Suprapubic skin (tissue), 4 donors: Measurements from ENCODE around the gene PTMS. TPM values are rescaled to one million over a fixed set of nuclear protein-coding genes. Genes with fewer than 3 reads are reported as not detected.

Experiments
- DNase-seq, 2 donors: peaks; one replicate each; pipeline ENCODE4 v3.0.0-alpha.2; 2019; ENCODE audit warnings: low spot score in 2 of 2
- H3K27ac ChIP-seq: fragments of 200-600 bp; sonication (generic); one replicate; pipeline ENCODE4 v1.5.1; 2019
- H3K27me3 ChIP-seq: fragments of 200-600 bp; sonication (generic); one replicate; pipeline ENCODE4 v1.5.1; 2019
- H3K36me3 ChIP-seq: fragments of 200-600 bp; sonication (generic); one replicate; pipeline ENCODE4 v1.5.1; 2019
- H3K4me1 ChIP-seq: fragments of 200-600 bp; sonication (generic); one replicate; pipeline ENCODE4 v1.5.1; 2019
- H3K4me3 ChIP-seq: fragments of 200-600 bp; sonication (generic); one replicate; pipeline ENCODE4 v1.5.1; 2019; ENCODE audit warnings: mild to moderate bottlenecking
- H3K9me3 ChIP-seq: fragments of 200-600 bp; sonication (generic); one replicate; pipeline ENCODE4 v1.5.1; 2019
- CTCF ChIP-seq, 2 donors: fragments of 200-600 bp in 1 of 2; fragments of 450-650 bp in 1 of 2; sonication (generic) in 1 of 2; IDR thresholded peaks; one replicate each; pipeline ENCODE4 v1.5.1; 2016 to 2019; ENCODE audit warnings: antibody characterized with exemption in 2 of 2, mild to moderate bottlenecking in 1 of 2, moderate library complexity in 1 of 2
- EP300 ChIP-seq: sonication (generic); formaldehyde crosslinking; IDR thresholded peaks from one replicate; pipeline ENCODE4 v1.6.1; 2017; ENCODE audit warnings: antibody characterized with exemption
- POLR2A ChIP-seq, 2 donors: fragments of 450-650 bp; IDR thresholded peaks; one replicate each; pipeline ENCODE4 v1.6.1; 2017; ENCODE audit warnings: antibody characterized with exemption in 2 of 2, mild to moderate bottlenecking in 2 of 2, moderate library complexity in 2 of 2
- POLR2AphosphoS5 ChIP-seq, 3 donors: sonication (generic); formaldehyde crosslinking; IDR thresholded peaks; one replicate each; pipeline ENCODE4 v1.6.1; 2017; ENCODE audit warnings: antibody characterized with exemption in 3 of 3
- WGBS: methylation state at CpG from one replicate; pipeline ENCODE4 v1.1.5; 2018; 5-methylcytosine and 5-hydroxymethylcytosine counted together
- total RNA-seq, 4 donors: library from RNA; depleted of rRNA; stranded (reverse); fragments of >200 nt; gene quantifications; one replicate each; pipeline ENCODE4 v1.1.0, GENCODE V29; 2016

PTMS gene
- total RNA-seq, 4 donors from 2014 or later: 91.2 to 128 (median 99.8) TPM

GRCh38 chr12:6818645-6819044 is 52.5 kb downstream of the PTMS start:
- Histone ChIP-seq H3K4me3 (no peak overlapping the region), H3K9me3 (no peaks in the 10 kb centered on the region), H3K27ac (no peak overlapping the region), H3K4me1 (peaks cover 15% of the 10 kb centered on the region), H3K36me3 (no peaks in the 10 kb centered on the region), H3K27me3 (peaks cover 22% of the 10 kb centered on the region)
- DNase-seq: no peak
- WGBS: 87% methylated on average over 5 of the region's 5 CpGs
- TF ChIP-seq CTCF (IDR thresholded peaks at IDR 0.05) (no peak), POLR2AphosphoS5 (IDR thresholded peaks at IDR 0.05) (no peak), POLR2A (IDR thresholded peaks at IDR 0.05) (no peak), EP300 (no peak)

- Histone ChIP-seq H3K4me3 (no peak overlapping the region), H3K27ac (no peak overlapping the region), H3K36me3 (no peaks in the 10 kb centered on the region), H3K27me3 (peaks cover 29% of the 10 kb centered on the region), H3K9me3 (no peaks in the 10 kb centered on the region), H3K4me1 (peaks cover 15% of the 10 kb centered on the region)
- DNase-seq: no peak
- no peak for TF ChIP-seq CTCF (IDR thresholded peaks at IDR 0.05)
- no peak for TF ChIP-seq POLR2A (IDR thresholded peaks at IDR 0.05)
- TF ChIP-seq POLR2AphosphoS5 (IDR thresholded peaks at IDR 0.05): no peak
- TF ChIP-seq EP300: no peak
- 85% methylated on average over 13 of the region's 13 CpGs for WGBS
Observed at GRCh38 chr12:6819106-6820030, 53.2 kb downstream of the PTMS start.

DNA sequence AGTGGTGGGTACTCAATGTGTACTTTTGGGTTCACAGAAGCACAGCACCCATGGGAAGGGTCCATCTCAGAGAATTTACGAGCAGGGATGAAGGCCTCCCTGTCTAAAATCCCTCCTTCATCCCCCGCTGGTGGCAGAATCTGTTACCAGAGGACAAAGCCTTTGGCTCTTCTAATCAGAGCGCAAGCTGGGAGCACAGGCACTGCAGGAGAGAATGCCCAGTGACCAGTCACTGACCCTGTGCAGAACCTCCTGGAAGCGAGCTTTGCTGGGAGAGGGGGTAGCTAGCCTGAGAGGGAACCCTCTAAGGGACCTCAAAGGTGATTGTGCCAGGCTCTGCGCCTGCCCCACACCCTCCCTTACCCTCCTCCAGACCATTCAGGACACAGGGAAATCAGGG is 54.0 kb downstream of the PTMS start:
- Histone ChIP-seq H3K36me3 (no peaks in the 10 kb centered on the region), H3K27ac (no peak overlapping the region), H3K4me1 (peaks cover 18% of the 10 kb centered on the region), H3K4me3 (no peak overlapping the region), H3K27me3 (peaks cover 32% of the 10 kb centered on the region), H3K9me3 (no peaks in the 10 kb centered on the region)
- TF ChIP-seq POLR2AphosphoS5 (IDR thresholded peaks at IDR 0.05) (no peak), EP300 (no peak), CTCF (IDR thresholded peaks at IDR 0.05) (no peak), POLR2A (IDR thresholded peaks at IDR 0.05) (no peak)
- DNase-seq: no peak
- 65% methylated on average over 4 of the region's 5 CpGs for WGBS

Other genes with a start within 250 kb of the PTMS start
- gene GAPDH, start 231.8 kb upstream of the PTMS start, total RNA-seq: 1,000 to 10,000 TPM; 1,442 to 2,828 (median 1,967) TPM
- 1 to 10 TPM; 1.9 to 5.8 (median 4.3) TPM for gene IFFO1, start 210.3 kb upstream of the PTMS start, total RNA-seq
- gene NOP2, start 198.1 kb upstream of the PTMS start, total RNA-seq: 10 to 100 TPM; 34.6 to 62.2 (median 42.3) TPM
- gene CHD4, start 159.0 kb upstream of the PTMS start, total RNA-seq: 100 to 1,000 TPM; 191 to 258 (median 206) TPM
- gene LPAR5, start 130.4 kb upstream of the PTMS start, total RNA-seq: 10 to 100 TPM in 1 of 4 donors, 1 to 10 TPM in 3; 5.8 to 15.0 (median 8.8) TPM
- gene ACRBP, start 118.9 kb upstream of the PTMS start, total RNA-seq: 1 to 10 TPM in 3 of 4 donors, under 1 TPM in 1; 0.86 to 9.3 (median 1.6) TPM
- gene ING4, start 103.2 kb upstream of the PTMS start, total RNA-seq: 10 to 100 TPM; 53.2 to 85.0 (median 70.6) TPM
- gene ZNF384, start 77.0 kb upstream of the PTMS start, total RNA-seq: 10 to 100 TPM; 34.5 to 72.0 (median 42.2) TPM
- not detected for gene PIANP, start 65.5 kb upstream of the PTMS start, total RNA-seq
- gene COPS7A, start 42.3 kb upstream of the PTMS start, total RNA-seq: 10 to 100 TPM; 50.2 to 70.7 (median 66.6) TPM
- gene MLF2, start 13.2 kb upstream of the PTMS start, total RNA-seq: 100 to 1,000 TPM; 147 to 195 (median 180) TPM
- gene LAG3, start 6.2 kb downstream of the PTMS start, total RNA-seq: 1 to 10 TPM in 1 of 4 donors, under 1 TPM in 1, not detected in 2; 0.60 to 1.4 TPM
- gene CD4, start 23.2 kb downstream of the PTMS start, total RNA-seq: 1 to 10 TPM; 2.5 to 5.4 (median 3.9) TPM
- 1 to 10 TPM in 2 of 4 donors, under 1 TPM in 2; 0.47 to 2.1 (median 1.0) TPM for gene GPR162, start 55.5 kb downstream of the PTMS start, total RNA-seq
- 10 to 100 TPM in 3 of 4 donors, 1 to 10 TPM in 1; 5.0 to 30.5 (median 14.3) TPM for gene P3H3, start 62.0 kb downstream of the PTMS start, total RNA-seq
- gene GNB3, start 74.6 kb downstream of the PTMS start, total RNA-seq: 1 to 10 TPM in 2 of 4 donors, under 1 TPM in 1, not detected in 1; 0.72 to 1.5 (median 1.4) TPM
- 1 to 10 TPM; 4.8 to 8.9 (median 5.9) TPM for gene CDCA3, start 84.9 kb downstream of the PTMS start, total RNA-seq
- 10 to 100 TPM; 54.7 to 71.8 (median 68.9) TPM for gene USP5, start 85.8 kb downstream of the PTMS start, total RNA-seq
- 100 to 1,000 TPM; 185 to 498 (median 405) TPM for gene TPI1, start 101.2 kb downstream of the PTMS start, total RNA-seq
- gene SPSB2, start 106.9 kb downstream of the PTMS start, total RNA-seq: 10 to 100 TPM in 1 of 4 donors, 1 to 10 TPM in 3; 3.0 to 16.5 (median 7.5) TPM
- gene LRRC23, start 138.5 kb downstream of the PTMS start, total RNA-seq: 10 to 100 TPM in 2 of 4 donors, 1 to 10 TPM in 2; 4.3 to 15.8 (median 8.5) TPM
- gene ENO2, start 148.2 kb downstream of the PTMS start, total RNA-seq: 10 to 100 TPM in 1 of 4 donors, 1 to 10 TPM in 3; 1.3 to 15.4 (median 6.9) TPM
- gene ATN1, start 161.6 kb downstream of the PTMS start, total RNA-seq: 100 to 1,000 TPM in 1 of 4 donors, 10 to 100 TPM in 3; 58.4 to 137 (median 67.7) TPM
- not detected for gene RNU7-1, start 177.5 kb downstream of the PTMS start, total RNA-seq
- 100 to 1,000 TPM; 251 to 495 (median 436) TPM for gene C12orf57, start 177.7 kb downstream of the PTMS start, total RNA-seq
- 10 to 100 TPM; 18.5 to 59.1 (median 39.4) TPM for gene PTPN6, start 185.0 kb downstream of the PTMS start, total RNA-seq
- 100 to 1,000 TPM; 161 to 232 (median 207) TPM for gene PHB2, start 204.3 kb downstream of the PTMS start, total RNA-seq
- 10 to 100 TPM; 12.3 to 27.0 (median 22.1) TPM for gene EMG1, start 204.6 kb downstream of the PTMS start, total RNA-seq